Left colon (tissue), 2 donors: ENCODE measurements around the gene DBNDD2. TPM values are rescaled to one million over a fixed set of nuclear protein-coding genes. Genes with fewer than 3 reads are reported as not detected.

Experiments
- ATAC-seq: fragments of 200-7000 bp; cut with Tn5 transposase; one replicate; pipeline ENCODE4 v1.9.1; 2020; ENCODE audit warnings: mild to moderate bottlenecking, moderate library complexity
- DNase-seq, 2 donors: peaks; one replicate each; pipeline ENCODE4 v3.0.0-alpha.2; 2020
- intact Hi-C, 2 donors: fragments of 100-400 bp; cut with DNase I in 1 of 2; cut with micrococcal nuclease in 1 of 2; formaldehyde crosslinking; loops; one replicate each; pipeline versions ENCODE4 v1.11.2 to v1.14.0; 2022; cut with DNase I, micrococcal nuclease
- microRNA-seq, 2 donors: library from miRNA; unstranded; fragments of <30 nt; microRNA quantifications; one replicate each; pipeline versions ENCODE4 v1.1.0 to v1.2.0, GENCODE V29; 2020
- total RNA-seq, 2 donors: library from RNA; stranded (reverse); fragmentation: NEBNext Ultra II Directional; extraction: Animal tissue kit (Norgen Biotek cat#: 25700); gene quantifications; one replicate each; pipeline ENCODE4 v1.2.1, GENCODE V29; 2021
- donor health status: DM: no; HTN: no; CAD: no.
- donor health status: DM: yes; HTN: yes; CAD: no.

The DBNDD2 gene
- total RNA-seq, 2 donors from 2014 or later, result 123 to 135 TPM

GRCh38 chr20:45436732-45437485, 28.8 kb downstream of the DBNDD2 start:
- intact Hi-C loops, result loop anchor here in 1 of 2 donors (2.0 to 10.0 kb wide), 3 partner anchors 62 to 338 kb away; no protein-coding TSS in a partner anchor
- peak; percentile 97 for ATAC-seq

GRCh38 chr20:45440424-45440823, 32.3 kb downstream of the DBNDD2 start:
- intact Hi-C loops, result no loop called here
- ATAC-seq (no peak), DNase-seq (no peak)

More at GRCh38 chr20:45436732-45437485, 28.8 kb downstream of the DBNDD2 start:
- peak; percentile 87 to 93 for DNase-seq

- no peak for DNase-seq
- intact Hi-C loops, result no loop called here
- no peak for ATAC-seq
Measured at GRCh38 chr20:45440891-45441685, 33.0 kb downstream of the DBNDD2 start.

DNA sequence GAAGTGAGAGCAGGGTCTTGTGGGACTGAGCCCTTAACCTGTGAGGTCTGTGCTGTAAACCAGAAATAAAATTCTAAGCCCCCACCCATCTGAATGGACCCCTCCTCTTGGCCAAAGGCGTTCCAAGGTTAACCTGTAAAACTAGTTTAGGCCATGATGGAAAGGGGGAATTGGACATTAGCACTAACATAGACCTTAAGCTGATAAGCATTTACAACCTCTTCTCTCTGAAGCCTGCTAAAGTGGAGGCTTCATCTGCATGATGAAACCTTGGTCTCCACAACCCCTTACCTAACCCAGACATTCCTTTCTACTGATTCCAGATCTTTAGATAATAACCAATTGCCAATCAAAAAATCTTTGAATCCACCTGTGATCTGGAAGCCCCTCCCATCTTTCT, 33.7 kb downstream of the DBNDD2 start:
- DNase-seq (no peak), ATAC-seq (no peak)
- intact Hi-C loops, result no loop called here

DNA sequence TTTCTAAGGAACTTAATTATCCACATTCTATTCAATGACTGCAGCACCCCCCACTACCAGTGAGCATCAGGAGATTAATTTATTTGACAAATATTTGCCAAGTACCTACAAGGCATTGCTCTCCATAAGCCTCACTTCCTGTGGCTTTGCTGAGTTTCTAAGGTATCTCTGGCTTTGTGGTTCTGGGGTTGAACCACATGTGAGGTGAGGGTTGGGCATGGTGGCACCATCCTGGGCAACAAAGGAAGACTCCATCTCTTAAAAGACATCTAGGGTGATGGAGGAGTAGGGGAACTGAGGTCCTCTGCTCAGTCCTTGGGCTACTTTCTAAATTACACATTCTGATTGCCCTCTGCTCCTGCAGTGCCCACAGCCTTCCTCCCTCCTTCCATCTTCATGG, 36.0 kb downstream of the DBNDD2 start:
- DNase-seq (no peak), ATAC-seq (no peak)
- intact Hi-C loops, result no loop called here

- intact Hi-C loops, result no loop called here
- DNase-seq (peak in 1 of 2 donors; percentile 50), ATAC-seq (peak; percentile 52)
Measured at GRCh38 chr20:45445805-45446562, 37.9 kb downstream of the DBNDD2 start.

DNA sequence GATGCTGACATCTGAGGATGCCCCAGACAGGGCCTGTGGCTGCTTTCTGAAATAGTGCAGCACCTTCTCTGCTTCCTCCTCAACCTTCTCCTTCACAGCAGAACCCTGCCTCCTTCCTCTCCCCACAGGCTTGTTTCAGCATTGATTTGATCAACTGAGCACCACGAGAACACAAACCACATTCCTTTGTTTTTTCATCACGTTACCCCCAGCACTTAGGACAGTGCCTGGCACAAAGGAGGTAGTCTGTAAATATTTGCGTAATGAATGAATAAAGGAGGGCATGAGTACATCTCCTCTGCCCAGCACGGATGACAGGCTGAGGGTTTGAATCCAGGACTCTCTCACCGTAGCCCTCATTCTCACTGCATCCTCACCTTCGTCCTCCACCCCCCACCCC, 40.2 kb downstream of the DBNDD2 start:
- ATAC-seq, result no peak

GRCh38 chr20:45449528-45449927, 41.4 kb downstream of the DBNDD2 start:
- no peak for ATAC-seq
- DNase-seq, result peak in 1 of 2 donors; percentile 66
- intact Hi-C loops, result no loop called here

More for the DNA sequence above, 40.2 kb downstream of the DBNDD2 start:
- DNase-seq, result no peak
- intact Hi-C loops, result no loop called here

- intact Hi-C loops, result no loop called here
- DNase-seq, result peak in 1 of 2 donors; percentile 21
- ATAC-seq, result peak; percentile 86
Measured at GRCh38 chr20:45450097-45450818, 42.2 kb downstream of the DBNDD2 start.

DNA sequence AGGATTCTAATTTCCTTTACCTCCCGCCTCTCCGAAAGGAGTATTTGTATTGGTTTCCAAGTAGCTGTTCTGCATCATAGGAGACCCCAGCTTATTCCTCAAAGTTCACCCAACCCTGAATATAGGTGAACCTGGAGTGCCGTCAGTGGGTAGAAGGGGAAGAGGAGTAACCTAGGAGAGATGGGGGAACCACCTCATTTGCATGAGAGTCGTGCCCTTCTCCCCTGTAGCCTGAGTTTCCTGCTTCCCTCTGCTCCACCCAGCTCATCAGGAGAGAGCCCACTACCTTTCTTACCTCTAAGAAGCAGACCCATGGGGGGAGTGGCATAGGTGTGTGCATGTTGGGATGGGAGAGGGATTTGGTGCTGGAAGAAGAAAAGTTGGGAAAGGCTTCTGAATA, 44.1 kb downstream of the DBNDD2 start:
- intact Hi-C loops, result no loop called here
- ATAC-seq (no peak), DNase-seq (no peak)

DNA sequence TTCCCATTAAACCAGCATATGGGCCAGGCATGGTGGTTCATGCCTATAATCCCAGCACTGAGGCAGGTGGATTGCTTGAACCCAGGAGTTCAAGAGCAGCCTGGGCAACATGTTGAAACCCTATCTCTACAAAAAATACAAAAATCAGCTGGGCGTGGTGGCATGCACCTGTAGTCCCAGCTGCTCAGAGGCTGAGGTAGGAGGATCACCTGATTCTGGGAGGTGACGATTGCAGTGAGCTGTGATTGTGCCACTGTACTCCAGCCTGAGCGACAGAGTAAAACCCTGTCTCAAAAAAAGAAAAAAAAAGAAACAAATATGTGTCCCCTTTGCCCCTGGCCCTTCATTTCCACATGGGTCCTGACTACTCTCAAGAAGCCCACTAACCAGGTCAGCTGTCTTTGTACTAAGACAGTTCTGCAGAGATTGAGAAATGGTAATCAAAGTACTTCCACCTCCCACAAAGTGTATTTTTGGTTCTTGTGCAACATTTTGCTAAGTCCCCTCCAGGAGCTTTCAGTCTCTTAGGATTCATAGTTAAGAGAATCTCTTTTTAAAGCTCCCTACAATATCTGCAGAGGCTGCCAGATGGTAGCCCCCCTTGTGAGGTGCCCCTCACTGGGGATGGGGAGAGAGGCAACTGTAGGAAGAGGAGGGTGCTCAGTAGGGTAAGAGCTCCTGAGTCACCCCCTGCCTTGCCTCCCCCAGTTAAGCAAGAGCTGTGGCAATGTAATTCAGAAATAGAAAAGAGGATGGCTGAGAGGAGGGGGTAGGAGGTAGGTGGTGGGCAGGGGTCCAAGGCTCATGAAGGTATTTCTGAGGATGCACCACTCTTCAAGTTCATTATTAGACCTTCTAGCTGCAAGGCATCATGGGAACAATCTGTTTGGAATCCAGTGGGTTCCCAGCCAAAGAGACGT, 44.9 kb downstream of the DBNDD2 start:
- intact Hi-C loops, result no loop called here
- no peak for ATAC-seq
- no peak for DNase-seq

- ATAC-seq, result peak; percentile 93
- peak; percentile 60 to 83 for DNase-seq
- intact Hi-C loops, result no loop called here
Measured at GRCh38 chr20:45456632-45457031, 48.5 kb downstream of the DBNDD2 start.

GRCh38 chr20:45459606-45460005, 51.5 kb downstream of the DBNDD2 start:
- intact Hi-C loops, result no loop called here

More at GRCh38 chr20:45459606-45460005, 51.5 kb downstream of the DBNDD2 start:
- no peak for ATAC-seq
- DNase-seq, result no peak

Small RNA genes within 50 kb of the gene (microRNA-seq; reads per million reads assigned to microRNA genes)
- gene MIR6812, result 0 to 0.53 reads per million in 2 donors

Other genes starting within 250 kb of the DBNDD2 start
- gene PI3, start 233.4 kb upstream of the DBNDD2 start, total RNA-seq, result 100 to 1,000 TPM; 108 to 979 TPM
- gene SEMG1, start 201.3 kb upstream of the DBNDD2 start, total RNA-seq, result under 1 TPM; 0.14 to 0.21 TPM
- not detected for gene SEMG2, start 186.9 kb upstream of the DBNDD2 start, total RNA-seq
- 100 to 1,000 TPM in 1 of 2 donors, 10 to 100 TPM in 1; 47.4 to 204 TPM for gene SLPI, start 153.7 kb upstream of the DBNDD2 start, total RNA-seq
- not detected for gene RBPJL, start 101.4 kb upstream of the DBNDD2 start, total RNA-seq
- gene MATN4, start 100.0 kb upstream of the DBNDD2 start, total RNA-seq, result not detected
- 100 to 1,000 TPM in 1 of 2 donors, 10 to 100 TPM in 1; 85.4 to 144 TPM for gene SDC4, start 59.9 kb upstream of the DBNDD2 start, total RNA-seq
- 10 to 100 TPM; 25.2 to 32.4 TPM for gene SYS1, start 45.1 kb upstream of the DBNDD2 start, total RNA-seq
- gene TP53TG5, start 30.0 kb upstream of the DBNDD2 start, total RNA-seq, result under 1 TPM; 0.59 to 0.85 TPM
- gene PIGT, start 7.9 kb downstream of the DBNDD2 start, total RNA-seq, result 100 to 1,000 TPM; 122 to 152 TPM
- 100 to 1,000 TPM; 108 to 124 TPM for gene WFDC2, start 61.5 kb downstream of the DBNDD2 start, total RNA-seq
- not detected for gene SPINT3, start 107.3 kb downstream of the DBNDD2 start, total RNA-seq
- gene WFDC6, start 131.2 kb downstream of the DBNDD2 start, total RNA-seq, result not detected
- gene EPPIN, start 139.1 kb downstream of the DBNDD2 start, total RNA-seq, result not detected
- gene WFDC8, start 171.0 kb downstream of the DBNDD2 start, total RNA-seq, result not detected
- not detected for gene WFDC10A, start 221.4 kb downstream of the DBNDD2 start, total RNA-seq
- not detected for gene WFDC9, start 223.0 kb downstream of the DBNDD2 start, total RNA-seq